ENCODE data around the gene MARCHF10. TPM values are rescaled to one million over a fixed set of nuclear protein-coding genes. Genes with fewer than 3 reads are reported as not detected.

MARCHF10 gene
- total RNA-seq, 1 experiment from 2014 or later = not detected

DNA sequence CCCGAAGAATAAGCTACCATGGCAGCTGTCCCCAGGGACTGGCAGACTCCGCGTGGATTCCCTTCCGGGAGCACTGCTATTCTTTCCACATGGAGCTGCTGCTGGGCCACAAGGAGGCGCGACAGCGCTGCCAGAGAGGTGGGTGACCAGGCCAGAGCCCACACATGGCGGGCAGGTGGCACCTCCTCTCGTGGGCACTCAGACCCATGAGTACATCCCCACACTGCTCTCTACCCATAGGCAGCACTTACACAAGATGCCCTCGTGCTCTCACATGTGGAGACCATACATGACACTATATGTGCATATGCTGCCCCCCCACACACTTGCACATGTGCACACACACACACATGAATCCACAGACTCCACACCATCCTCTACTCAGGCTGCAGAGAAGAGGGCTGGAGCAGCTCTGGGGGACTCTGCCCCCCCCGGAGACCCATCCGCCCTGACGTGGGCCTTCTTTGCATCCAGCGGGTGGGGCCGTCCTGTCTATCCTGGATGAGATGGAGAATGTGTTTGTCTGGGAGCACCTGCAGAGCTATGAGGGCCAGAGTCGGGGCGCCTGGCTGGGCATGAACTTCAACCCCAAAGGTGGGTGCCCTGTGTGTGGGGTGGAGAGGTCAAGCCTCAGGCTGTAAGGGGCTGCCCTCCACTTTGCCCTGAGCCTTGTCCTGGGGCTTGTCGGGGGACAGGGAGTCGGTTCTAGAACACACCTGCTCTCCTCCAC, 117.8 kb downstream of the MARCHF10 start:
- H3K4me3 ChIP-seq (ENCODE audit: low read depth, low read length, poor library complexity, severe bottlenecking) = no peak overlapping the region
- peaks cover 5% of the 10 kb centered on the region for H3K36me3 ChIP-seq (ENCODE audit: insufficient read depth, low read length, poor library complexity, severe bottlenecking)
- no TSS peak for BruUV-seq (replicated peaks)
- H3K27me3 ChIP-seq (replicated peaks; ENCODE audit: insufficient read depth, low read depth, low read length, poor library complexity) = no peaks in the 10 kb centered on the region
- H3K27ac ChIP-seq (ENCODE audit: low read depth, low read length, poor library complexity, severe bottlenecking) = no peak overlapping the region
- POLR2A ChIA-PET (ENCODE audit: low non-redundant PET) = no interaction called here
- no peak for DNase-seq (ENCODE audit: low spot score)
- H3K4me1 ChIP-seq (ENCODE audit: insufficient read depth, low read length, poor library complexity, severe bottlenecking) = no peaks in the 10 kb centered on the region
- CTCF ChIA-PET = no interaction called here
- TF ChIP-seq, protein P1, sequence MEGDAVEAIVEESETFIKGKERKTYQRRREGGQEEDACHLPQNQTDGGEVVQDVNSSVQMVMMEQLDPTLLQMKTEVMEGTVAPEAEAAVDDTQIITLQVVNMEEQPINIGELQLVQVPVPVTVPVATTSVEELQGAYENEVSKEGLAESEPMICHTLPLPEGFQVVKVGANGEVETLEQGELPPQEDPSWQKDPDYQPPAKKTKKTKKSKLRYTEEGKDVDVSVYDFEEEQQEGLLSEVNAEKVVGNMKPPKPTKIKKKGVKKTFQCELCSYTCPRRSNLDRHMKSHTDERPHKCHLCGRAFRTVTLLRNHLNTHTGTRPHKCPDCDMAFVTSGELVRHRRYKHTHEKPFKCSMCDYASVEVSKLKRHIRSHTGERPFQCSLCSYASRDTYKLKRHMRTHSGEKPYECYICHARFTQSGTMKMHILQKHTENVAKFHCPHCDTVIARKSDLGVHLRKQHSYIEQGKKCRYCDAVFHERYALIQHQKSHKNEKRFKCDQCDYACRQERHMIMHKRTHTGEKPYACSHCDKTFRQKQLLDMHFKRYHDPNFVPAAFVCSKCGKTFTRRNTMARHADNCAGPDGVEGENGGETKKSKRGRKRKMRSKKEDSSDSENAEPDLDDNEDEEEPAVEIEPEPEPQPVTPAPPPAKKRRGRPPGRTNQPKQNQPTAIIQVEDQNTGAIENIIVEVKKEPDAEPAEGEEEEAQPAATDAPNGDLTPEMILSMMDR (conservative IDR thresholded peaks at IDR 0.05; ENCODE audit: low read depth, low read length) = no peak
- no peak for TF ChIP-seq EZH2 (IDR thresholded peaks at IDR 0.05; ENCODE audit: borderline replicate concordance, low read depth, low read length, poor library complexity, severe bottlenecking)
- no peaks in the 10 kb centered on the region for H3K9me3 ChIP-seq (ENCODE audit: low read depth, low read length, poor library complexity, severe bottlenecking)
- intact Hi-C loops (cut with micrococcal nuclease; ENCODE audit: unreplicated experiment) = loop anchor here (10.0 kb wide), 1 partner anchor 136 kb away; no protein-coding TSS in a partner anchor

DNA sequence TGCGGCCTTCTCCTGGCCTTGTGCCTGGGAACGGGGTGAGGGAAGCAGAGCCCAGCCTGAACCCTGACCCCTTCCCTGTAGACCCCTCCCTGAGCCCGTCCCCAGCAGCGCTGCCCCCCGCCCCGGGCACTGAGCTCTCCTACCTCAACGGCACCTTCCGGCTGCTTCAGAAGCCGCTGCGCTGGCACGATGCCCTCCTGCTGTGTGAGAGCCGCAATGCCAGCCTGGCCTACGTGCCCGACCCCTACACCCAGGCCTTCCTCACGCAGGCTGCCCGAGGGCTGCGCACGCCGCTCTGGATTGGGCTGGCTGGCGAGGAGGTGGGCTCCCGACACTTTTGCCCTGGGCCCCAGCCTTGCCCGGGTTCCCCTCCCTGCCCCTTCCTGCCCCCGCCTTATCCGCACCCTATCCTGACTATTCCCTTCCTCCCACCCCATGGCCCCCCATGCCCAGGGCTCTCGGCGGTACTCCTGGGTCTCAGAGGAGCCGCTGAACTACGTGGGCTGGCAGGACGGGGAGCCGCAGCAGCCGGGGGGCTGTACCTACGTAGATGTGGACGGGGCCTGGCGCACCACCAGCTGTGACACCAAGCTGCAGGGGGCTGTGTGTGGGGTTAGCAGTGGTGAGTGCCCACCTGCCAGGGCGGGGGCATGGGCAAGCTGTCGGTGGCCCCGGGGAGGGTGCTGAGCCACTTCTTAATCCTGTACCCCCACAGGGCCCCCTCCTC, 118.5 kb downstream of the MARCHF10 start:
- H3K27ac ChIP-seq (ENCODE audit: low read depth, low read length, poor library complexity, severe bottlenecking) = no peak overlapping the region
- no peak overlapping the region for H3K4me3 ChIP-seq (ENCODE audit: low read depth, low read length, poor library complexity, severe bottlenecking)
- H3K4me1 ChIP-seq (ENCODE audit: insufficient read depth, low read length, poor library complexity, severe bottlenecking) = no peaks in the 10 kb centered on the region
- CTCF ChIA-PET = no interaction called here
- intact Hi-C loops (cut with micrococcal nuclease; ENCODE audit: unreplicated experiment) = loop anchor here (10.0 kb wide), 1 partner anchor 135 kb away; no protein-coding TSS in a partner anchor
- no TSS peak for BruUV-seq (replicated peaks)
- TF ChIP-seq EZH2 (IDR thresholded peaks at IDR 0.05; ENCODE audit: borderline replicate concordance, low read depth, low read length, poor library complexity, severe bottlenecking) = no peak
- TF ChIP-seq, protein P1 (conservative IDR thresholded peaks at IDR 0.05; ENCODE audit: low read depth, low read length) = no peak
- POLR2A ChIA-PET (ENCODE audit: low non-redundant PET) = no interaction called here
- no peaks in the 10 kb centered on the region for H3K27me3 ChIP-seq (replicated peaks; ENCODE audit: insufficient read depth, low read depth, low read length, poor library complexity)
- peaks cover 5% of the 10 kb centered on the region for H3K36me3 ChIP-seq (ENCODE audit: insufficient read depth, low read length, poor library complexity, severe bottlenecking)
- DNase-seq (ENCODE audit: low spot score) = no peak
- no peaks in the 10 kb centered on the region for H3K9me3 ChIP-seq (ENCODE audit: low read depth, low read length, poor library complexity, severe bottlenecking)

GRCh38 chr17:62688398-62689160, 119.5 kb downstream of the MARCHF10 start:
- Histone ChIP-seq H3K4me3 (ENCODE audit: low read depth, low read length, poor library complexity, severe bottlenecking) (no peak overlapping the region), H3K27ac (ENCODE audit: low read depth, low read length, poor library complexity, severe bottlenecking) (no peak overlapping the region), H3K36me3 (ENCODE audit: insufficient read depth, low read length, poor library complexity, severe bottlenecking) (peaks cover 5% of the 10 kb centered on the region), H3K27me3 (replicated peaks; ENCODE audit: insufficient read depth, low read depth, low read length, poor library complexity) (no peaks in the 10 kb centered on the region), H3K9me3 (ENCODE audit: low read depth, low read length, poor library complexity, severe bottlenecking) (no peaks in the 10 kb centered on the region), H3K4me1 (ENCODE audit: insufficient read depth, low read length, poor library complexity, severe bottlenecking) (no peaks in the 10 kb centered on the region)
- intact Hi-C loops (cut with micrococcal nuclease; ENCODE audit: unreplicated experiment) = no loop called here
- BruUV-seq (replicated peaks) = no TSS peak
- no peak for TF ChIP-seq EZH2 (IDR thresholded peaks at IDR 0.05; ENCODE audit: borderline replicate concordance, low read depth, low read length, poor library complexity, severe bottlenecking)
- TF ChIP-seq, protein P1 (conservative IDR thresholded peaks at IDR 0.05; ENCODE audit: low read depth, low read length) = no peak
- POLR2A ChIA-PET (ENCODE audit: low non-redundant PET) = no interaction called here
- CTCF ChIA-PET = no interaction called here
- DNase-seq (ENCODE audit: low spot score) = no peak
